Testis (tissue), 2 donors: ENCODE results near the gene ADCY9.

Experiments used
- POLR2A ChIP-seq: fragments of 450-650 bp; IDR thresholded peaks from one replicate; pipeline ENCODE4 v1.6.1; 2017; ENCODE audit warnings: antibody characterized with exemption, mild to moderate bottlenecking, moderate library complexity
- TF ChIP-seq, protein P1 (sequence below), 3 experiments: fragments of 450-650 bp in 2 of 3; fragments of 200-600 bp in 1 of 3; sonication (generic) in 1 of 3; IDR thresholded peaks; one replicate each; pipeline ENCODE4 v1.5.1; 2016 to 2019; ENCODE audit warnings: antibody characterized with exemption in 3 of 3, mild to moderate bottlenecking in 2 of 3, moderate library complexity in 1 of 3

DNA sequence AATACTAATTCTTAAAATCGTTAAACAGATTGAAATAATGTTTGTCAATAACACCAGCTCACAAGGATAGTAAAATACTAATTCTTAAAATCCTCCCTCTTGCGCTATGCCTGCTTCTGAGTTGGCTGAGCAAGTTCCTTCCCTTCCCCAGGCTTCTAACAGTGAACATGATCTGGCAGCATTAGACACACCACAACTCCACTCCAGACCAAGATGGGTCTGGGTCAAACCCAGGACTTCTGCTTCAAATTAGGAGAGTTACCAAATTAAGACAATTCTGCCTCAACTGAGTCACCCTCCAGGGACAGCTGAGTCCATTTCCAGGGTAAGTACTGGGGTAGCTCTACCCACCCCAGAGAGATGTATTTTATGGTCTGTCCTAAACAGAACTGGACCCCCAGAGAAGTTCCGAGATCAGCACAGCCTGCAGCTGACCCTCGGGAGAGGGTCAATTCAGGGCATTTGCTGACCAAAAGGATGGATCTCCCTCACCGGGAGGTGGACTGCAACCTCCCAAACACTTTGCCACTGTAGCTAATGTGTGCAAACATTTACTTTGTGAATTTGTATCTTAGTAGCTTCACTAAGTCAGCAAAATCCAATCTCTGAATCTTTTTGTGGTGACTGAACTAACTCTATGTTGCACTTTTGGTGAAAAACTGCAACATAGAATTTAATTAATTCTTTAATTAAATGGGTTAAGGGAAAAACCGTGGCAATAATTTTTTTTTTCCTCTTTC is 48.8 kb downstream of the ADCY9 start:
- TF ChIP-seq, protein P1, sequence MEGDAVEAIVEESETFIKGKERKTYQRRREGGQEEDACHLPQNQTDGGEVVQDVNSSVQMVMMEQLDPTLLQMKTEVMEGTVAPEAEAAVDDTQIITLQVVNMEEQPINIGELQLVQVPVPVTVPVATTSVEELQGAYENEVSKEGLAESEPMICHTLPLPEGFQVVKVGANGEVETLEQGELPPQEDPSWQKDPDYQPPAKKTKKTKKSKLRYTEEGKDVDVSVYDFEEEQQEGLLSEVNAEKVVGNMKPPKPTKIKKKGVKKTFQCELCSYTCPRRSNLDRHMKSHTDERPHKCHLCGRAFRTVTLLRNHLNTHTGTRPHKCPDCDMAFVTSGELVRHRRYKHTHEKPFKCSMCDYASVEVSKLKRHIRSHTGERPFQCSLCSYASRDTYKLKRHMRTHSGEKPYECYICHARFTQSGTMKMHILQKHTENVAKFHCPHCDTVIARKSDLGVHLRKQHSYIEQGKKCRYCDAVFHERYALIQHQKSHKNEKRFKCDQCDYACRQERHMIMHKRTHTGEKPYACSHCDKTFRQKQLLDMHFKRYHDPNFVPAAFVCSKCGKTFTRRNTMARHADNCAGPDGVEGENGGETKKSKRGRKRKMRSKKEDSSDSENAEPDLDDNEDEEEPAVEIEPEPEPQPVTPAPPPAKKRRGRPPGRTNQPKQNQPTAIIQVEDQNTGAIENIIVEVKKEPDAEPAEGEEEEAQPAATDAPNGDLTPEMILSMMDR (IDR thresholded peaks at IDR 0.05), result no peak
- TF ChIP-seq POLR2A, result no peak
